GM19452 (cell line): ENCODE measurements around the gene SQSTM1.
A peak's percentile ranks its signal among the peaks of the same experiment; 100 is the strongest.
"Not testable (repeated sequence)": the region's sequence is repeated elsewhere in the genome, so short reads cannot be mapped to it uniquely, and the experiment has no call there.

ENCODE experiments used
- ATAC-seq: cut with Tn5 transposase; IDR thresholded peaks from one replicate; pipeline ENCODE4 v1.9.1; 2021; ENCODE audit not compliant: unreplicated experiment

SQSTM1 gene

GRCh38 chr5:179841621-179842020, 20.9 kb downstream of the SQSTM1 start:
- ATAC-seq: no peak

GRCh38 chr5:179852993-179853547, 32.4 kb downstream of the SQSTM1 start:
- ATAC-seq: peak; percentile 85

GRCh38 chr5:179854356-179854755, 33.7 kb downstream of the SQSTM1 start:
- no peak for ATAC-seq

- ATAC-seq: peak; percentile 37
Observed at GRCh38 chr5:179858241-179858585, 37.5 kb downstream of the SQSTM1 start.

GRCh38 chr5:179858586-179859427, 38.1 kb downstream of the SQSTM1 start, which contains the start of gene MRNIP:
TSS of gene MRNIP (minus strand) at chr5:179858817. CDS start at chr5:179858796, 21 bp downstream.
- ATAC-seq: peak; percentile 97

GRCh38 chr5:179860301-179860700, 39.6 kb downstream of the SQSTM1 start:
- ATAC-seq: no peak

- no peak for ATAC-seq
Observed at GRCh38 chr5:179862296-179862695, 41.6 kb downstream of the SQSTM1 start.

- ATAC-seq: no peak
Observed at GRCh38 chr5:179862891-179863290, 42.2 kb downstream of the SQSTM1 start.

GRCh38 chr5:179863449-179864085, 42.9 kb downstream of the SQSTM1 start:
- no peak for ATAC-seq

- ATAC-seq: no peak
Observed at GRCh38 chr5:179864686-179865085, 44.0 kb downstream of the SQSTM1 start.

- ATAC-seq: no peak
Observed at GRCh38 chr5:179865491-179866240, 45.0 kb downstream of the SQSTM1 start.

GRCh38 chr5:179866241-179867078, 45.8 kb downstream of the SQSTM1 start:
- ATAC-seq: no peak

GRCh38 chr5:179867079-179867465, 46.4 kb downstream of the SQSTM1 start:
- ATAC-seq: no peak

- no peak for ATAC-seq
Observed at GRCh38 chr5:179867476-179867875, 46.8 kb downstream of the SQSTM1 start.

- no peak for ATAC-seq
Observed at GRCh38 chr5:179868541-179868940, 47.8 kb downstream of the SQSTM1 start.

GRCh38 chr5:179869101-179869500, 48.4 kb downstream of the SQSTM1 start:
- no peak for ATAC-seq

- ATAC-seq: no peak
Observed at GRCh38 chr5:179869641-179870402, 49.1 kb downstream of the SQSTM1 start.

- ATAC-seq: no peak
Observed at GRCh38 chr5:179870403-179870903, 49.7 kb downstream of the SQSTM1 start.

GRCh38 chr5:179870952-179871351, 50.2 kb downstream of the SQSTM1 start:
- ATAC-seq: no peak

- ATAC-seq: not testable (repeated sequence)
Observed at GRCh38 chr5:179871533-179871932, 50.8 kb downstream of the SQSTM1 start.
